Astrocyte of the cerebellum (primary cell): ENCODE results near the gene NFAT5.
"Not testable (repeated sequence)": the region's sequence is repeated elsewhere in the genome, so short reads cannot be mapped to it uniquely, and the experiment has no call there.

ENCODE experiments used
- DNase-seq: peaks from one replicate; pipeline ENCODE4 v3.0.0-alpha.2; 2011; ENCODE audit warnings: low read depth
- H3K4me3 ChIP-seq: 2 replicates; pipeline ENCODE4 v1.5.1; 2011; ENCODE audit warnings: mild to moderate bottlenecking, low read depth, low read length, moderate library complexity
- CTCF ChIP-seq: IDR thresholded peaks from 2 replicates; pipeline ENCODE4 v1.5.1; 2012; ENCODE audit warnings: low read length, low read depth, moderate library complexity, mild to moderate bottlenecking; ENCODE audit errors: missing control alignments
- in situ Hi-C: cut with HindIII; loops from 2 replicates; pipeline ENCODE4 v1.10.0; 2017; ENCODE audit warnings: low sequenced_read_pairs

The NFAT5 gene

DNA sequence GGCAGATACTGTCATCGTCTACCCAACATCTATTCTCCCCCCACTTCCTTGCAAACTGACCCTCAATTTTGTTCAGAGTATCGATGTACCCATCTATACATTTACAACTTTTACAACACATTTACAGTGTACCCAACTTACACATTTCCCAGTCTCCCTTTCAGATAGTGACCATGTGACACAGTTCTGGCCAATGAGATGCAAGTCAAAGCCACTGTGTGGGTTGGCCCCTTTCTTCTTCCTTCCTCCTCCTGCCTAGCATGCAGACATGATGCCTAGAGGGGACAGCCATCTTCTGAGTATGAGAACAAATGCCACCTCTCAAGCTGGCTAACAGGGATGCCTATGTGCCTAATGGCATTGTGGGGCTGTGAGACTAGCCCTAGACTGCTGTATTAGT lies 11.3 kb upstream of the NFAT5 start:
- TF ChIP-seq CTCF = no peak
- in situ Hi-C loops = no loop called here
- H3K4me3 ChIP-seq = no peak overlapping the region
- no peak for DNase-seq

DNA sequence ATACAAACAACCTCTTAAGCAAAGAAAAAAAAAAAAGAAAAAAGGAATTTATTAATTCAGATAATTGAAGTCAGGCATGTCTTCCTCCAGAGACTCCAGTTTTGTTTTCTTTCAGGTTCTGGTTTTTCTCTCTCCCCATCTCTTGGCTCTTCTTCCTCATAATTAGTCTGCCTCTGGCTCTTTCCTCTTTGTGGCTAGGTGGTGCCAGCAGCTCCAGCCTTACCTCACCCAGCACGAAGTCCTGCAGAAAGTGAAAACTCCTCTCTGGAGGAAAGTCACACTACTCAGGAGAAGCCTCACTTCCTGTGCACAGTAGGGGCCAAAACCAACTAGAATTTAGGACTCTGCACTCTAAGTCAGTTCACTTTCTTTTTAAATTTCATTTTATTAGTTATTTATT lies 10.3 kb upstream of the NFAT5 start:
- in situ Hi-C loops = loop anchor here (5.0 kb wide), 1 partner anchor 93 kb away; no protein-coding TSS in a partner anchor

GRCh38 chr16:69555867-69556266 lies 9.9 kb upstream of the NFAT5 start:
- DNase-seq = no peak
- in situ Hi-C loops = loop anchor here (5.0 kb wide), 1 partner anchor 94 kb away; no protein-coding TSS in a partner anchor
- TF ChIP-seq CTCF = no peak

More for the DNA sequence above, 10.3 kb upstream of the NFAT5 start:
- no peak for DNase-seq
- H3K4me3 ChIP-seq = no peak overlapping the region
- no peak for TF ChIP-seq CTCF

GRCh38 chr16:69559164-69559563 lies 6.6 kb upstream of the NFAT5 start:
- no peak for DNase-seq
- TF ChIP-seq CTCF = no peak
- no peak overlapping the region for H3K4me3 ChIP-seq
- in situ Hi-C loops = loop anchor here (5.0 kb wide), 1 partner anchor 97 kb away; no protein-coding TSS in a partner anchor

More at GRCh38 chr16:69555867-69556266, 9.9 kb upstream of the NFAT5 start:
- H3K4me3 ChIP-seq = no peak overlapping the region

DNA sequence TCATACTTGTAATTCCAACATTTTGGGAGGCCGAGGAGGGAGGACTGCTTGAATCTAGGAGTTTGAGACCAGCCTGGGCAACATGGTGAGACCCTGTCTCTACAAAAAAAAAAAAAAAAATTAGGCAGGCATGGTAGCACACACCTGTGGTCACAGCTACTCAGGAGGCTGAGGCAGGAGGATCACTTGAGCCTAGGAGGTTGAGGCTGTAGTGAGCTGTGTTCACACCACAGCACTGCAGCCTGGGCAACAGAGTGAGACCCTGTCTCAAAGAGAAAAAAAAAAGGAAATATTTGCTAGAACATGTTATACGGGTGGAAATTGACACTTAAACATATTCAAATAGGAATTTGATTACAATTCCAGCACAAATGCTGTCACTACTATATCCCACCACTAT lies 4.4 kb upstream of the NFAT5 start:
- DNase-seq, in situ Hi-C loops, H3K4me3 ChIP-seq: not testable (repeated sequence)

GRCh38 chr16:69561901-69562300 lies 3.9 kb upstream of the NFAT5 start:
- no peak for DNase-seq
- H3K4me3 ChIP-seq = no peak overlapping the region
- TF ChIP-seq CTCF = no peak
- in situ Hi-C loops = no loop called here

DNA sequence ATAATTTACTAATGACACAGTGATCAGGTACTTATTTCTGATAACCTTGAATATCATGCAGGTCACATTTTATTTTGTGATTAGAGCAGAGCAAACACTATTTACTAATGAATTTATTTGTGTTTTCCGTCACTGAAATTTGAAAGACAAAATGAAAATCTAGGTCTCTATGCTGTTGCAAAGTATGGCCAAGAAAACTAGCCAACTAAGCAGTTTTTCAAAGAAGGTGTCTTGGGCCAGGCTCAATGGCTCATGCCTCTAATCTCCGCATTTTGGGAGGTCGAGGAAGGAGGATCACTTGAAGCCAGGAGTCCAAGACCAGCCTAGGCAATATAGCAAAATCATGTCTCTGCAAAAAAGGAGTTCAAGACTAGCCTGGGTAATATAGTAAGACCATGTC lies 3.0 kb upstream of the NFAT5 start:
- TF ChIP-seq CTCF = no peak
- DNase-seq = no peak
- in situ Hi-C loops = no loop called here

More for the DNA sequence above, 3.0 kb upstream of the NFAT5 start:
- H3K4me3 ChIP-seq = no peak overlapping the region
